Amygdala (tissue), 56 donors: ENCODE results near the gene P4HA2.

ENCODE experiments used
- DNase-seq, 56 donors: peaks; one replicate each; lab custom pipeline; 2025; lab: John Stamatoyannopoulos, UW

P4HA2 gene

GRCh38 chr5:132207778-132208177 is 19.9 kb downstream of the P4HA2 start:
- no peak for DNase-seq

DNA sequence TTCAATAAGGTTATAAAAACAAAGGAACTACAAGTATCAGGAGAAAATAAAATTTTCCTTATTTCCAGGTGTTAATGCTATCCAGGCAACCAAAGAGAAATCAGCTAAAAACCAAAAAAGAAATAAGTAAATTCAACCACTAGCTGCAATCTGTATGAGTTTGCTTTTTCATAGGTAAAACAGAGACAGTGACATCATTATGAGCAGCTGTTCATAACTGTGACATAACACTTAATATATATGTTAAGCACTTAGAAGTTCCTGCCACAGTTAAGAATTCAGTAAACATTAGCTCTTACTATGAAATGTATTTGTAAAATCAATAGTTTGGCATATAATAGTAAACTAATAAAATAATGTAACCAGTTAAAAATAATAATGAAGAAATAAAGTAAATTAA is 20.9 kb downstream of the P4HA2 start:
- DNase-seq, result no peak

- peak in 1 of 56 donors; percentile 26 for DNase-seq
Measured at GRCh38 chr5:132205385-132206125, 22.1 kb downstream of the P4HA2 start.

DNA sequence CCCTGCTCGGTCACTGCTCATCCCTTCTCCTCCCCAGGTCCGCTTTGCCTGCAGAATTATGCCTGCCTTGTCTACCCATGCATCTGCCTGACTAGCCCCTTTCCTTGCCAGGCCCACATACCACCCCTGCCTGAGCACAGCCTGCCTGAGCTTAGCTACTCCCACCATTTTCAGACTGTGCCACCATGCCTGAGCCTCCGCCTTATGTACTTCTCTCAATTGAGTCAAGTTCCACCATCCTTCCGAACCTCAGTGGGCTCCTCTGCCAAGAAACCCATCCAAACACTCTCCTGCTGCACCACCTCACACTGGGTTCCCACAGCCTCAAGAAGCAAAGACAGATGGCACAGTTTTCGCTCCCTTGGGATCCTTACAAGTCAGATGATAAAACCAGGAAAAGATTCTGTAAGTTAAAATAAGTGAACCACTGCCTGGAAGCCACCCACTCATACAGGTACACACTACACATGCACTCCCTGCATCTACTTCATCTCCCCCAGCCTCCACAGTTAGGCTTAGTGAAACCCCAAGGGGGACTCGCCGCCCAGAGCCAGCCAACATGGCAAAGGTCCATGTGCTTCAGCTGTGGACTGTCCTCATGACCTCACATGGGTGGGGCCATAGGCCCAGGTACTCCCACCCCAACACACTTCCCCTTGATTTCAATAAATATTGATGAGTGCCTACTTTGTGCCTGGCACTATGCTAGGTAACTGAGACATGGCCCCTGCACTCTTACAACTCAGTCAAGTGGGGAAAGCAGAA is 23.1 kb downstream of the P4HA2 start:
- peak in 3 of 56 donors; percentile 10 to 16 (median 13) for DNase-seq

- DNase-seq, result no peak
Measured at GRCh38 chr5:132203916-132204315, 23.7 kb downstream of the P4HA2 start.

DNA sequence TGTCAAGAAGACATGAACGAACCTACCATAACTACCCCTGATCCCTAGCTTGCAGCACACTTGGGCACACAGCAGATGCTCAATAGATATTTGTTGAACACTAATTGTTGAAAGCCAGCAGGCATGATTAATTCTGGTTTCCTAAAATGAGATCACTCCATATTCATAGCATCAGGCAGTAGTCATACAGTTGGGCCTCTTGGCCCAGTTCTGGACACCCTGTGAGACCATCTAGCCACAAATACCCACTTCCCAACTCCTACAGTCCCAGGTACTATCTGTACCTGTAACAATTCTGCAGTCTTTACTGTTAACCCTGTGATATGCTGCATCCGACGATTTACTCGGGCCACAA is 24.2 kb downstream of the P4HA2 start:
- no peak for DNase-seq

DNA sequence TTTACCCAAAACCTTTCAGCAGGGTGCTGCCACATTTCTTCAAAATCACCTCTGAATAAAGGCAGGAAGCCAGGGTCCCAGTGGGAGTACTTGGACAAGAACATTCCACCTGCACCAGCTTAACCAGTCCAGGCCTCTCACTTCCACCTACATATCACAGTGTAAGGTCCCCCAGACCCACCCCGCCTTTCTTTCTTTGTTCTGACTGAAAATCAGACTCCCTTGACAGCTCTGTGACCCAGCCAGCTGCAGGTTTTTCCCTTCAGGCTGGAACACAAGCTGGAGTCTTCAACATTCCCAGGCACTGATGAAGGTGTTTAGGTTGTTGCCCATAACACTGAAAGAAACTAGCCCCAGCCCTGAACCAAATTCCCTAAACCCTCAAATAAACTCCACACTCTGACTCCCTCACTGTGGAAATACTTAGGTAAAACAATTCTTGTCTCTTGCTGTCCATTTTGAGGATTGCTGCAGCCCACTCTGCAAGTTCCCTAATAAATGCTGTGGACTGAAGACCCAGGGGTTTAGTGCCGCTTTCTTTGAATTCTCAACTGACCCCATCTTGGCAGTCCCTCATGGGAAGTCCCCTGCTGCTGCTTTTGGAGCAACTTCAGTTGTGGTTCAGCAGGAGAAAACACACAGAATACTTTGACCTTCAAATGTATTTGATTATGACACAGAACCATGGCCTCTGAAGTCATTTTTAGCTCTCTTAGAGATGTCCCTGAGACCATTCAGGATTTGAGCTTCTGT is 24.8 kb downstream of the P4HA2 start:
- no peak for DNase-seq

DNA sequence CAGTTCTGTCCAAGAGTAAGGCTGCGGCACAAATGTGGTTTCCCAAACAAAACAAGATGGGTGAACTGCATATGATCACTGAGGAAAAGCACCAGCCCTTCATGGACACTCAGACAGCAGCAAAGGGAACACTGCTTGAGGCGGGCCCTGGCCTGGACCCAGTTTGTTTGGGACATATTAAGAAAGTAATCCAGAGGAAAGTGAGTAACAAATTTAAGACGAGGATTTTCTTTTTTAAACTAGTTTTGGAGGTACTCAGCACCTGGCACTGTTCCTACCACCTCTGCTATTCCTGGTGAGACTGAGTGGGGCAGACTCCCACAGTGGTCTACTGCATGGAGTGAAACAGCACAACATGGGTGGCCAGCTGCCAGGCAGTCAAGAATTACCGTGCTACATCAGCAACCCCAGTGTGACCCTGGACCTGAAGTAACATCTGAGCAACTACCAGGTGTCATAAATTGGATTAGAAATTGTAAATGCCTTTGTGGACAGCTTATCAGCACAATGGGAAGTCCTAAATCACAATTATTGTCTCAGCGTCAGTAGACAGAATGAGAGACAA is 28.5 kb downstream of the P4HA2 start:
- no peak for DNase-seq

DNA sequence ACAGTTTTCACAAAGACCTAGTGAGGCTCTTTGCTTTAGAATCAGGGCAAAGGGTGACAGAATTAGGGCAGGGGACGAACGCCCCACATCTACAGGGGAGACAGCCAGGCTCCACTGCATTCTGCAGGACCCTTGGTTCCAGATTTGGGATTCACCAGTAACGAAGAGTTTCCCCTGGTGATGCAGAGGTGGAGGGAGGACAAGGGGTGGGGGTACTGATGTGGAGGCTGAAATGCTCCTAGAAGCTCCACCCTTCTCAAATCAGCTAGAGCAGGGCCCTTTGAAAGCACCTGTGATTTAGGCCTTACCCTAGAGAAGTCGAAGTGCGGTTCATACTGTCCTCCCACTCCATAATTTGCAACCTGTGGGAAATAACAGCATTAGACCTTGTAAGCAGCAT is 29.1 kb downstream of the P4HA2 start:
- DNase-seq, result no peak

- DNase-seq, result no peak
Measured at GRCh38 chr5:132195727-132196126, 31.9 kb downstream of the P4HA2 start.

DNA sequence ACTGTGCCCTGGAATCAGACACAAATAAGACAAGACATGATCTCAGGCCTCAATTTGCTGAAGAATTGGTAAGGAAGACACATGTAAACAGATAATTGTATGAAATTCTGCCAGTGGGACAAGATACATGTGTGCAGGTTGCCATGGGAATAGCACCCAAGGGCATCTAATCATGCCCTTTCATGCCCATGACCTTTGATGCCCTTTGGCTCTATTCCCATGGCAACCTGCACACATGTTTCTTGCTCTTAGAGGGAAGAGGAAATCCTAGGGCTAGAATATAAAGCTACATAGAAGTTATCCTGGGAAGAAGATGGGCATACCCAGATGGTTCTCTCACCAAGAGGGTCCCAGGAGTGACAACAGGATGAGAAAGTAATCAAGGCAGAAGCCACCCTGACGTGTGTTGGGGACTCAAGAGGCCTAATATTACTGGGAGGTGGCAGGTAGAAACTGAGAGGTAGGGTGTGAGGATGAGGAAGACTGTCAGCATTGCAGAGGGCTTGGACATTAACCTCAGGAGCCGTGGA is 34.4 kb downstream of the P4HA2 start:
- no peak for DNase-seq

DNA sequence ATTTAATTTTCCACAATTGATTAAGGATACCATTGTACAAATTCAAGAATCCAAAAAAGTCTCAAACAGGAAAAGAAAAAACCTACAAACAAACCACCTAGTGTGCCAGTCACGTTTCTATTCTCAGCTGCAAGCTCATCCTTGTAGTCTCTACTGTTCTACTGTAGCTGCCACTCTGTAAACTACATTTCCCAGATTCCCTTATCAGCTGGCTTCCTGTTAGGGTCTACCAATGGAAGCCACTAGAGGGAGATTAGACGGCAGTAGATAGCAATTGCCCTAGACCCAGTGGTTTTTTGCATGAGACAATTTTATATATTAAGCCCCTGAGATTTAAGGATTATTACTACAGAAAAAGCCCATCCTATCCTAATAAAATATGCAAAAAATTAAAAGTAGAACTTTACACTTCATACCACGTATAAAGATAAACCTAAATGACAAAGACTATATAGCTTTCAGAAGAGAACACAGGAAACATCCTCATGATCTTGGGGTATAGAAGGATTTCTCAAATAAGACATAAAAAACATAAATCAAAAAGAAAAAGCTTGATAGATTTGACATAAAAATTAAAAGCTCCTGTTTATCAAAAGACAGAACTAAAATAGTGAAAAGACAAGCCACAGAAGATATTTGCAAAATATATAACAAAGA is 37.4 kb downstream of the P4HA2 start:
- DNase-seq, result peak in 7 of 56 donors; percentile 13 to 77 (median 31)

DNA sequence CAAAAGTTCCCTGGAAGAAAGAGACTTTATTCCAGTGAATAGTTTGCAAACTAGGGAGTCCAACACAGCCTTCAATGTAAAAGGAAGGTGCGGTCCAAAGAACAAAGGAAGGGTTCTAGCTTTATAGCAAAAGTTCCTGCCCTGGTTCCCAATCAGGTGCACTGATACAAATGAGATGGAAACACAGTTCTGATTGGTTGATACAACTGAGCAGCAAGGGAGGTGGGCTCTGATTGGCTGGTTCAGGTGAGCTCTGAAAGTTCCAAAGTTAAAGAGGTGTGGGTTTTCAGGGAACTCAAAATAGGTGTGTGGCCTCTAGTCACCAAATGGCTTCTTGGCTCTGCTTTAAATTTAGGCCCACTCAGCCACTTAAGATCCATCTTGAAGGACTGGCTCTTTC is 43.1 kb downstream of the P4HA2 start:
- no peak for DNase-seq

DNA sequence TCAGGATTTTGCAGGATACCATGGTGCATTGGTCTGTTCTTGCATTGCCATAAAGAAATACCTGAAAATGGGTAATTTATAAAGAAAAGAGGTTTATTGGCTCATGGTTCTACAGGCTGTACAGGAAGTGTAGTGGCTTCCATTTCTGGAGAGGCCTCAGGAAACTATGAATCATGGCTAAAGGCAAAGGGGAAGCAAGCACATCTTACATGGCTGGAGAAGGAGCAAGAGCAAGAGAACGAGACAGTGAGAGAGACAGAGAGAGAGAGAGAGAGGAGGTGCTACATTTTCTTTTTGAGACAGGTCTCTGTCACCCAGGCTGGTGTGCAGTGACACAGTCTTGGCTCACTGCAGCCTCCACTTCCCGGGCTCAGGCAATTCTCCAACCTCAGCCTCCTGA is 43.9 kb downstream of the P4HA2 start:
- no peak for DNase-seq

DNA sequence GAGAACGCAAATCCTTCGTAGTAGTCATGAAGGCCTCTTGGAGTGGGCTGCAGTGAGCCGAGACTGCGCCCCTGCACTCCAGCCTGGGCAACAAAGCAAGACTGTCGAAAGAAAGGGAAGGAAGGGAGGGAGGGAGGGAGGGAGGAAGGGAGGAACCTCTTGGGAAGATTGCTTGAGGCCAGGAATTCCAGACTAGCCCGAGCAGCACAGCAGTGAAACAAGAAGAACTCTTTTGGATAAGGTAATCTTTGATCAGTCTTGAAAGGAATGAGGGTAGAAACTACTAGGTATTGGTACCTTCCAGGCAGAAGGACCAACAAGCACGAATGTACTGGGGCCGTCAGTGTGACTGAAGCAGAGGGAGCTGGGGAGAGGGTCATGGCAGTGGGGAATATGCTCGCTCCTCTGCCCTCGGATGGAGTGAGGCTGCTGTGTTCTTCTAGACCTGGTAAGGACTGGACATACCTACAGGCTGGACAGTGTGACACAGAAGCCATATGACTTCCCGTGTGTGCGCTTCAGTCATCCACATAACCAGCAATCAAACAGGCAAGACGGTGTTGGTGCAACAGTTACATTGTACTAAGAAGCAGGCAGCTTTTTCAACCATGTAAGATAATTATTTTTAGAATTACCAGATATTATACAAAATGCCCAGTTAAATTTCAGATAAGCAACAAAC is 45.2 kb downstream of the P4HA2 start:
- no peak for DNase-seq

DNA sequence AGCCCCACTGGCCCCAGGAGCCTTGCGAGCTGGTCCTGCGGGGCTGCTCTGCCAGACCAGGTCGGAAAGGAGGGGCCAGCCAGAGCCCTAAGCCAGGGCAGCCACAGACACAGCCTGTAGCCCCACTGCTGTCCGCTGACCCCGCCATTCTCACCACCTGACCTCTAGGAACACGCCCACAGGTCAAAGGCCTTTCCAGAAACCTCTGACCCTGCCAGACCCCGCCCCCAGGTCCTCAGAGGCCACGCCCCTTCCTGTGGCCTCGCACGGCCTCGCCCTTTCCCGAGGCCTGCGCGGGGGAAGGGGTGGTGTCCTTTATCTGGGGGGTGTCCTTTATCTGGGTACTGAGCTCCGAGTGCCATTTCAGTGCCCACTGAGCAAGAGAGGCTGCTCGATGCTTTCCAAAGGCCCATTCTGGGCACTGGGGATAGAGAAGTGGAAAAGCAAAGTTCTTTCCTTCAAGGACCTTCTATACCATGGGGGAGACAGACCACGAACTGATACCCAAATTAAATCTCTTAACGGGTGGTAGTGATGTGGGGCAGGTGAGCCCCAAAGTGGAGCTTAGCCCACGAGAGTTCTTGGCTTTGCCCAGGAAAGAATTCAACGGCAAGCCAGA is 46.5 kb downstream of the P4HA2 start:
- DNase-seq, result no peak

GRCh38 chr5:132180134-132180745 is 47.4 kb downstream of the P4HA2 start:
- peak in 1 of 56 donors; percentile 9 for DNase-seq

DNA sequence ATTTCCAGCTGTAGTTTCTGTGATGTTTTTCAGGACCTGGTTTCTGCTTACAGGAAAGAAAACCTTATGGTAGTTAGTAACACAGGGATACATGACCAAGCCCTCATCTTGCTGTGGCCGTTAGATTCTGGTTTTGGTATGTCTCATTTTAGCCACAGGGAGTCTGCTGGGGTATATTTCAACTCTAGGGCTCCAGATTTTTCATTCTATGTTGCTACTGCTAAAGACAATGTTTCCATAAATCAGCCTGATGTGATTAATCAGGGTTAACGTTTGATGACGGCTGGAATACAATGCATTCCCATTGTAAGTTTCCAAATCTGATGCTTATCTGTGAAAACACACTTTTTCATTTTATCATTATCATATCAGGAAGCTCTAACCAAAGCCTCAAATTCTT is 48.2 kb downstream of the P4HA2 start:
- DNase-seq, result no peak

DNA sequence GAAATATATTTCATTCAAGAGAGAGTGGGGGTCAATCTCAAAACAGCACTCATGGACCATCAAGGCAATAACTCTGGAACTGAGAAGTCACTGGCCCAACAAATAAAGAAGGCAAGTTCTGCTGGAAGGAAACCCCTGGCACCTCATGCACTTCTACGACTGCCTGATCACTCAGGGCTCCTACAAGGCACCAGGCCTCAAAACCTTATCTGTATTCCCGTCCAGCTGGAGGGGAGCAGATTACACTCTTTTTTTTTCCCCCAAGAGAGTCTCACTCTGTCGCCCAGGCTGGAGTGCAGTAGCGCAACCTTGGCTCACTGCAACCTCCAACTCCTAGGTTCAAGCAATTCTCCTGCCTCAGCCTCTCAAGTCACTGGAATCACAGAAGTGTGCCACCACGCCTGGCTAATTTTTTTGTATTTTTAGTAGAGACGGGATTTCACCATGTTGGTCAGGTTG is 49.9 kb downstream of the P4HA2 start:
- no peak for DNase-seq
